HL-60/S4 (cell line): ENCODE data around the gene YES1.

ENCODE experiments used
- in situ Hi-C: fragments of 300-500 bp; cut with MboI; formaldehyde crosslinking; loops from 2 replicates; pipeline ENCODE4 v1.14.3; 2022; ENCODE audit warnings: low sequenced_read_pairs

The YES1 gene

GRCh38 chr18:811892-812375, at the start of gene YES1:
TSS of gene YES1 (minus strand) at chr18:812242. CDS start at chr18:756827, 55,415 bp downstream.
- in situ Hi-C loops: no loop called here

GRCh38 chr18:857986-858385, 45.9 kb upstream of the YES1 start:
- in situ Hi-C loops: no loop called here

GRCh38 chr18:853471-853870, 41.4 kb upstream of the YES1 start:
- in situ Hi-C loops: no loop called here

DNA sequence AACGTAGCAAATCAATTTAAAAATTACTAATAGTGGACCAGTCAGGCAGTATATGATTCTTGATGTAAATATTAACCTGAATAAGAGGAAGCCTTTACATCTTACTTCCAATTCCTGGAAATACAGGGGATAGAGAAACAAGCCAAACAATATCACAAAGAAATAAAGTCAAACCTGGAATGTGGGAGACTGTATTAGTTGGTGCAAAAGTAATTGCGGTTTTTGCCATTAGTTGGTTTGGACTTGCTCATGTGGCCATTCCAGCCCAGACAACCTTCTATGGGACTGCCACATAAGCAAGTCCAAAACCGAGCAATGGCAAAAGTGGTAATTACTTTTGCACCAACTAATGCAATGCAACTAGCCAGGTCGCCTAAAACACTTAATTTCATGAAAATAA, 38.9 kb upstream of the YES1 start:
- in situ Hi-C loops: no loop called here

DNA sequence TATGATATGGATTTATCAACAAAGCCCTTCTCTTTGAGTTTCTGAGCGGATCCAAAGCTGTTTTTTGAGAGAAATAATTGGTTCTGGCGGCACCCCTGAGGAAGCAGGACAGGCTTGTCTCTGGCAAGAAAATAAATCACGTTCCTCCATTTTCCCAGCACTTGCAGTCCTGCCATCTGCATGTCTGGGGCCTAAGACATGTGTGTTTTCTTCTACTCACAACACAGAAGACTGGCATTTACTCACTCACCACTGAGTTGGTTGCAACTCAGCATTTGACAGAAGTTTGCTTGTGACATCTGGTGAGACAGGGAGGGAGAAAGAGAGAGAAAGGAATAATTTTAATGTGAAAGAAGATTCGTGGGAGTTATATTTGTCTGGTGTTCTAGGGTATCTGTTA, 37.0 kb upstream of the YES1 start:
- in situ Hi-C loops: no loop called here

GRCh38 chr18:848062-848861, 36.2 kb upstream of the YES1 start:
- in situ Hi-C loops: no loop called here

- in situ Hi-C loops: no loop called here
Measured at GRCh38 chr18:845152-845819, 33.2 kb upstream of the YES1 start.

DNA sequence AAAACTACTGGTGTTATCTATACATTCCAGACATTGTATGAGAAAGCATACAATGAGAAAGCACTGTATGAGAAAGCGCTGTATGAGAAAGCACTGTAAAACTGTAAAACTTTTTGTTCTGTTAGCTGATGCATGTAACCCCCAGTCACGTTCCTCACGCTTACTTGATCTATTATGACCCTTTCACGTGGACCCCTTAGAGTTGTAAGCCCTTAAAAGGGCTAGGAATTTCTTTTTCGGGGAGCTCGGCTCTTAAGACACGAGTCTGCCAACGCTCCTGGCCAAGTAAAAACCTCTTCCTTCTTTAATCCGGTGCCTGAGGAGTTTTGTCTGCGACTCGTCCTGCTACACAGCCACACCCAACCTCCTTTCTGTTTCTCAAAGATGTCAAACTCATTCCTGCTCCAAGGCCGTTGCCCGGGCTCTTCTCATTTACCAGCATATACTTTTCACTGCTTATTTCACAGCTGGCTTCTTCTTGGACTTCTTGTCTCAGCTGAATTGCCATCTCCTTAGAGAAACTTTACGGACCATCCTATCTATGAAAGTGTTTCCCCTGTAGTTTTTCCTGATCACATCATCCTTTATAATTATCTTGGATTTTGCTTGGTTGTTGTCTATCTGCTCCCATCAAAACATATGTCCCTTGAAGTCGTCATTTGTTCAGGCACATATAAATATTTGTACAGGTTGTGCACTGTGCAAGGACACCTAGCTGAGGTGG, 29.8 kb upstream of the YES1 start:
- in situ Hi-C loops: no loop called here

- in situ Hi-C loops: no loop called here
Measured at GRCh38 chr18:840516-840915, 28.5 kb upstream of the YES1 start.

DNA sequence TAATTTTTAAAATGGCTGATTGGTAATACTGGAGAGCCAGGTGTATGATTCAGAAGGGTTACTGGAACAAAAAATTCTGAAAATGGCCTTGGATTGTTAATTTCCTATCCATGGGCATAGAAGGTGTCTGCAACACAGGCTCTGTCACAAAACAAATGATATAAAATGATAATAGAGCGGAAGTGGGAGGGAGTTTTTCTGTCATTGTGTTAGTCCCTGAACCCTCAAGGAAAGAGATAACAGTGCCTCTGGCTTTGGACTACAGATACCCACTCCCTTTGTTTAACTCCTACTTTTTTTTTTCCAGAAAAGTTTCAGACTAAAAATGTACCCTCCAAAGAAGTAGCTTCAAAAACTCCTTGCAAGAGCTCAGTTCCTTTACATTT, 28.0 kb upstream of the YES1 start:
- in situ Hi-C loops: no loop called here

DNA sequence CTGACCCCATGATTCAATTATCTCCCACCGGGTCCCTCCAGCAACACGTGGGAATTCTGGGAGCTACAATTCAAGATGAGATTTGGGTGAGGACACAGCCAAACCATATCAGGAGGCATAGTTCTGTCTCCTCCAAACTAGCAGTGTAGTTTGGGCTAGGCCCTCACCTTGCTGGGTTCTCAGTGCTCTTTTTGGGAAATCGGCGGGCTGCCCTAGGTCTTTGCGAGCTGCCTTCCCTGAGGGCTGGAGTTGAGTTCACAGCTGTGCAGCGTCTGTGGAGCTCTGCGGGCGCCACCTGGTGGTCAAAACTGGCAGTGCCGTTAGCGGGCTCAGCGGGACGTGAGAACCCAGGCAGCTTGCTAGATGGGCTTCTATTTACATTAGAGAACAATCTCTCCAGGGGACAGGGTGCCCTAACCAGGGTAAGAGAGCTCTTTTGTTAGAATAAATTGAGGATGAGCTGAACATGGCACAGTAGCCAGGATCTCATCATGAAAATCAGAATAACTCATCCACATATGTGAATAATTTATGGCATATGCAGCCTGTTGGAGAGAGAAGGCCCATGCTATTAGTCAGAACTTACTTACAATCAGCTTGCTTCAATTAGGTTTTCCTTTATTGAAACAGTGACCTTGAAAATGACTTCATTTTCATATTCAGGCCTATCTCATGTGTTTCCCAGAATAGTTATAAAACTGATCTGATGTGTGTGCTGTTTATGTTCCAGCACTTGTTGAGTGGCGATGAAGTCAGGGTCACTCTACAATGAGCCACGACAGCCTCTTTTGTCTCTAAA, 27.4 kb upstream of the YES1 start:
- in situ Hi-C loops: loop anchor here (10.0 kb wide), 1 partner anchor 215 kb away; no protein-coding TSS in a partner anchor

- in situ Hi-C loops: loop anchor here (10.0 kb wide), 1 partner anchor 213 kb away; no protein-coding TSS in a partner anchor
Measured at GRCh38 chr18:837922-838321, 25.9 kb upstream of the YES1 start.

DNA sequence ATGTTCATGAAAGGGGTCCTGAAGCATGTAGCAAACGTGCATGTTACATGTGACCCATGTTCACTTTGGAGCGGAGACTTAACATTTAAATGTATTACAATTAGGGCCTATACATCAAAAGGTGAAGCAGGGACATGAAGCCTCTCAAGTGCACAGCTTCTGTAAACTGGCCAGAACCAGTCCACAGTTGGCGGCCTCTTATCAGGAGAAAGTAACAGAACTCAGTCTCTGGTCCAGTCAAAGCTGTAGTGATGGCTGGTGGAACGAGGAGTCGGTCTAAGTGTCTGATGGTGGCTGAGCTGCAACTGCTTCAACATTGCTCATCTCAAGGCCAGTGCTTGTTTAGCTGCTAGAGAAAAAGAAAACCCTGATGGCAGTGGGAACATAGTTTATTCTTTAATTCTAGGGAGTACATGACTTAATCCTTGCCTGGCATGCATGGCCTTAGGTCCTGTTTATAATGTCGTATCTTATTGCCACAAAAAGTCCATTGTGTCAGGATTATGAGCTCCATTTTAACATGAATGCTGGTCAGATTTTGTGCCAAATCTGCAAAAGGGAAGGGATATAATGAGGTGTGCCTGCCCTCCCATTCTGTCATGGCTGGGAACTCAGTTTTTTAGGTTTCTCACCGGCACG, 22.2 kb upstream of the YES1 start:
- in situ Hi-C loops: loop anchor here (5.0 to 10.0 kb wide), 2 partner anchors 92 to 209 kb away; no protein-coding TSS in a partner anchor

GRCh38 chr18:833197-833596, 21.2 kb upstream of the YES1 start:
- in situ Hi-C loops: loop anchor here (5.0 to 10.0 kb wide), 2 partner anchors 91 to 208 kb away; no protein-coding TSS in a partner anchor

DNA sequence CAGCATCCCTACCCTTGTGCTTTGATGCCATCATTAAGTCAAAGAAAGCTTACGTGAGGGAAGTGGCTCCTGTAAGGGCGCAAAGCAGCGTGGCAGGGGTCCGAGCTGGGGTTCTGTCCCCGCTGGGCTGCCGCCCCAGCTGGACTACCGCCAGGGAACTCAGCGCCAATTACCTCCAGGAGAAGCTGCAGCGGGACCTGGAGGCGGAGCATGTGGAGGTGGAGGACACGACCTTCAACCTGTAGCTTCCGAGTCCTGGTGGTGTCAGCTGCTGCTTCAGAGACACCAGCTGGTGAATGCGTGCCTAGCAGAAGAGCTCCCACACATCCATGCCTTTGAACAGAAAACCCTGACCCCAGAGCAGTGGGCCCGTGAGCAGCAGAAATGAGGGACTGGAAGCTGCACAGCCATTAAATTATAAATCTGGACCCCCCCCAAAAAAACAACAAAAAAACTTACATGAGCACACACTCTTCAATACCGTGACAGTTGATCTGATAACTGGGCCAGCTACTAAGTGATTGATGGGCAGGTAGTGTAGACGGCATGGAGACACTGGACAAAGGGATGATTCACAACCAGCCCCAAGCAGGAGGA, 20.1 kb upstream of the YES1 start:
- in situ Hi-C loops: loop anchor here (5.0 to 10.0 kb wide), 2 partner anchors 90 to 207 kb away; no protein-coding TSS in a partner anchor

GRCh38 chr18:830315-830901, 18.4 kb upstream of the YES1 start:
- in situ Hi-C loops: loop anchor here (5.0 to 10.0 kb wide), 2 partner anchors 88 to 206 kb away; no protein-coding TSS in a partner anchor

- in situ Hi-C loops: no loop called here
Measured at GRCh38 chr18:829432-829831, 17.4 kb upstream of the YES1 start.

- in situ Hi-C loops: no loop called here
Measured at GRCh38 chr18:827093-827677, 15.1 kb upstream of the YES1 start.
